ENCODE results near the gene FNIP1. TPM values are rescaled to one million over a fixed set of nuclear protein-coding genes. Genes with fewer than 3 reads are reported as not detected.

The FNIP1 gene
- total and polyA plus RNA-seq, 2 of the 13 experiments (the other 11 are each of a cell fraction or from before 2014, with no cell fraction given), result 10.9 to 29.3 TPM

- TF ChIP-seq FOXA3 (CRISPR knock-in tag; IDR thresholded peaks at IDR 0.05), result no peak; the same call in 1 of the 2 replicates
- peak; percentile 67 for TF ChIP-seq THAP11 (CRISPR knock-in tag; IDR thresholded peaks at IDR 0.05)
- peak; percentile 97; the same call in 1 of the 2 replicates for TF ChIP-seq ZNF678 (CRISPR knock-in tag; IDR thresholded peaks at IDR 0.05)
- no peak for TF ChIP-seq GABPA (IDR thresholded peaks at IDR 0.05; ENCODE audit: low read depth, low read length)
- TF ChIP-seq GABPA (CRISPR knock-in tag; IDR thresholded peaks at IDR 0.05; ENCODE audit: low read depth), result no peak
- TF ChIP-seq MED13 (CRISPR knock-in tag; IDR thresholded peaks at IDR 0.05), result peak; percentile 81
- TF ChIP-seq, protein P1, sequence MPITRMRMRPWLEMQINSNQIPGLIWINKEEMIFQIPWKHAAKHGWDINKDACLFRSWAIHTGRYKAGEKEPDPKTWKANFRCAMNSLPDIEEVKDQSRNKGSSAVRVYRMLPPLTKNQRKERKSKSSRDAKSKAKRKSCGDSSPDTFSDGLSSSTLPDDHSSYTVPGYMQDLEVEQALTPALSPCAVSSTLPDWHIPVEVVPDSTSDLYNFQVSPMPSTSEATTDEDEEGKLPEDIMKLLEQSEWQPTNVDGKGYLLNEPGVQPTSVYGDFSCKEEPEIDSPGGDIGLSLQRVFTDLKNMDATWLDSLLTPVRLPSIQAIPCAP (CRISPR knock-in tag; IDR thresholded peaks at IDR 0.05; ENCODE audit: low read depth), result no peak
- 0 out of 2 replicates have a peak, but pooled peaks have one; percentile 8 for TF ChIP-seq ZBTB20 (CRISPR knock-in tag; IDR thresholded peaks at IDR 0.05; ENCODE audit: borderline replicate concordance, low read depth)
- peak; percentile 15 for TF ChIP-seq SNAI1 (CRISPR knock-in tag; IDR thresholded peaks at IDR 0.05; ENCODE audit: borderline replicate concordance)
- no peak; the same call in 1 of the 2 replicates for TF ChIP-seq ZNF564 (CRISPR knock-in tag; IDR thresholded peaks at IDR 0.05)
- peak; percentile 90 for TF ChIP-seq REPIN1 (CRISPR knock-in tag; IDR thresholded peaks at IDR 0.05; ENCODE audit: borderline replicate concordance, low read depth)
- no peak for TF ChIP-seq ZNF354B (CRISPR knock-in tag; IDR thresholded peaks at IDR 0.05)
- TF ChIP-seq, protein P2, sequence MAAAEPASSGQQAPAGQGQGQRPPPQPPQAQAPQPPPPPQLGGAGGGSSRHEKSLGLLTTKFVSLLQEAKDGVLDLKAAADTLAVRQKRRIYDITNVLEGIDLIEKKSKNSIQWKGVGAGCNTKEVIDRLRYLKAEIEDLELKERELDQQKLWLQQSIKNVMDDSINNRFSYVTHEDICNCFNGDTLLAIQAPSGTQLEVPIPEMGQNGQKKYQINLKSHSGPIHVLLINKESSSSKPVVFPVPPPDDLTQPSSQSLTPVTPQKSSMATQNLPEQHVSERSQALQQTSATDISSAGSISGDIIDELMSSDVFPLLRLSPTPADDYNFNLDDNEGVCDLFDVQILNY (CRISPR knock-in tag; conservative IDR thresholded peaks at IDR 0.05), result peak; percentile 55
- TF ChIP-seq ZFX (CRISPR knock-in tag; IDR thresholded peaks at IDR 0.05; ENCODE audit: low read depth), result peak; percentile 92
- peak; percentile 92; the same call in 1 of the 2 replicates for TF ChIP-seq ZNF350 (CRISPR knock-in tag; IDR thresholded peaks at IDR 0.05; ENCODE audit: borderline replicate concordance, low read depth)
- TF ChIP-seq ZNF670 (CRISPR knock-in tag; IDR thresholded peaks at IDR 0.05; ENCODE audit: borderline replicate concordance), result peak; percentile 98
- TF ChIP-seq MED1 (CRISPR knock-in tag; IDR thresholded peaks at IDR 0.05), result no peak; the same call in 1 of the 2 replicates
- peak; percentile 71 for TF ChIP-seq YY1 (IDR thresholded peaks at IDR 0.05; ENCODE audit: insufficient read depth, insufficient replicate concordance, low read depth, low read length)
- TF ChIP-seq NFIC (IDR thresholded peaks at IDR 0.05; ENCODE audit: low read length), result no peak
- 0 out of 2 replicates have a peak, but pooled peaks have one; percentile 74 for TF ChIP-seq SRY (CRISPR knock-in tag; IDR thresholded peaks at IDR 0.05)
- TF ChIP-seq ZNF772 (CRISPR knock-in tag; IDR thresholded peaks at IDR 0.05), result 0 out of 2 replicates have a peak, but pooled peaks have one; percentile 71
- TF ChIP-seq ZNF33B (CRISPR knock-in tag; IDR thresholded peaks at IDR 0.05), result no peak
- TF ChIP-seq, protein P3, sequence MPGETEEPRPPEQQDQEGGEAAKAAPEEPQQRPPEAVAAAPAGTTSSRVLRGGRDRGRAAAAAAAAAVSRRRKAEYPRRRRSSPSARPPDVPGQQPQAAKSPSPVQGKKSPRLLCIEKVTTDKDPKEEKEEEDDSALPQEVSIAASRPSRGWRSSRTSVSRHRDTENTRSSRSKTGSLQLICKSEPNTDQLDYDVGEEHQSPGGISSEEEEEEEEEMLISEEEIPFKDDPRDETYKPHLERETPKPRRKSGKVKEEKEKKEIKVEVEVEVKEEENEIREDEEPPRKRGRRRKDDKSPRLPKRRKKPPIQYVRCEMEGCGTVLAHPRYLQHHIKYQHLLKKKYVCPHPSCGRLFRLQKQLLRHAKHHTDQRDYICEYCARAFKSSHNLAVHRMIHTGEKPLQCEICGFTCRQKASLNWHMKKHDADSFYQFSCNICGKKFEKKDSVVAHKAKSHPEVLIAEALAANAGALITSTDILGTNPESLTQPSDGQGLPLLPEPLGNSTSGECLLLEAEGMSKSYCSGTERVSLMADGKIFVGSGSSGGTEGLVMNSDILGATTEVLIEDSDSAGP (CRISPR knock-in tag; IDR thresholded peaks at IDR 0.05; ENCODE audit: borderline replicate concordance), result peak; percentile 93
- TF ChIP-seq HES4 (CRISPR knock-in tag; IDR thresholded peaks at IDR 0.05; ENCODE audit: borderline replicate concordance), result peak; percentile 88; the same call in 1 of the 2 replicates
- peak; percentile 89 for TF ChIP-seq CCDC6 (CRISPR knock-in tag; IDR thresholded peaks at IDR 0.05)
- peak; percentile 44 for TF ChIP-seq ZNF160 (CRISPR knock-in tag; IDR thresholded peaks at IDR 0.05)
Measured at GRCh38 chr5:131796793-131797693, at the start of gene FNIP1 (continued).

Measured in HepG2 (cell line).